Mammary epithelial cell (primary cell): Measurements from ENCODE around the gene STAM2.

ENCODE experiments used
- CTCF ChIP-seq, 2 donors: IDR thresholded peaks in 1 of 2; conservative IDR thresholded peaks in 1 of 2; 2 replicates each; pipeline ENCODE4 v1.5.1; 2011 to 2012; ENCODE audit warnings: inconsistent platforms in 2 of 2, low read length in 2 of 2, mild to moderate bottlenecking in 2 of 2, control low read depth in 1 of 2, low read depth in 1 of 2; ENCODE audit not compliant: insufficient read depth in 1 of 2; ENCODE audit errors: extremely low read depth in 1 of 2
- EZH2 ChIP-seq: IDR thresholded peaks from 2 replicates; pipeline ENCODE4 v1.6.1; 2012; ENCODE audit warnings: low read length, inconsistent platforms, borderline replicate concordance

- TF ChIP-seq CTCF (conservative IDR thresholded peaks at IDR 0.05 in 1 of 2, IDR thresholded peaks at IDR 0.05 in 1 of 2; ENCODE audit: extremely low read depth in 1 of 2, insufficient read depth in 1 of 2, low read depth in 1 of 2, low read length in 2 of 2), result no peak
- TF ChIP-seq EZH2, result no peak
These were observed 103.6 kb downstream of the STAM2 start for GRCh38 chr2:152072011-152072410.
